ENCODE results near the gene COL5A1.

COL5A1 gene

DNA sequence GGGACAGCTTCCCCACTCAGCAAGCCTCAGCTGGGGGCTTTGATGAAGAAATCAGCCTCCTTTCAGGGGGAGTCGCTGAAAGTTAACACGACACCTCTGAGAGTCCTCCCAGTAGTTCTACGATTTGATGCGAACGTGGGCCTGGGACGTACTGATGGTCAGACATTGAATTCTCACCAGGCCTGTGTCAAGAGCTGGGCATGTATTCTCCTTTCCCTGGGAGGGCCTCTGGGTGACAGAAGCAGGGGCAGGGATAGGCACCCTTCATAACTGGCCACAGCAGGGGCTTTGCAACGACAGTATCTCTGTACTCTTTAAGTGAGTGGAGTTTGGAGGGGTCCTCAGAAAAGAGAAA is 15.6 kb upstream of the COL5A1 start:
- no peak for DNase-seq (ENCODE audit: low read depth)

DNA sequence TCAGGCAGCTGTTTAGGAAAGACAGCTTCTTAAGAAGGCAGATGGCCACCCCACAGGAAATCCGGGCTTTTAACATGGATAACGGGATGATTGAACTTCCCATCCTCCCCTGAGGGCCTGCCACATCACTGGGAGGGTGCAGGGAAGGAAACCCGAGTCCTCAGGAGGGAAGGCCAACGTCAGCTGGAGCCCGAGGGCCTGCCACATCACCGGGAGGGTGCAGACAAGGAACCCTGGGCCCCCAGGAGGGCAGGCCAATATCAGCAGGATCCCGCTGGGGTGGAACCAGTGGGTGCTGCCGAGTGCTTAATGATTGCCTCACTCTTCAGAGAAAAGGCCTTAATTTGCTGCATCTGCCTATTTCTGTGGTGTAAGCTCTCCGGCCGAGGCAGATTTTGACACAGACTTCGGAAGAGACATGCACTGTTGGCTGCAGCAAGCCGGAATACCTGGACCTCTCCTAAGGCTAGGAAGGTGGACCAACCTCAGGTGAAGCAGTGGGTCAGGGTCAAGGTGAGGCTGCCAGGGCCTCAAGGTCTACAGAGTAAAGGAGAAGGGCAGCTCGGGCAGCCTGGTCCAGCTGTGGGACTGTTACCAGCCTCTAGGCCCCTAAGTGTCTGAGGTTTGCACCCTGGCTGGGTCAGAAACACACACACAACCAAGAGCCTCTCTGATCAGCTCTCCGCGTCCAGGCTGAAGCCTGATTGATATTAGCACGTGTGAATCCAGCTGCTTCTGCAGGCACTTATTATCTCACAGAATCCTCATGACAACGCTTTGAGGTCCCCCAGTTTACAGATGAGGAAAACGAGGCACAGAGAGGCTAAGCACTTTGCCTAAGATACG is 14.8 kb upstream of the COL5A1 start:
- DNase-seq (ENCODE audit: low read depth), result no peak

DNA sequence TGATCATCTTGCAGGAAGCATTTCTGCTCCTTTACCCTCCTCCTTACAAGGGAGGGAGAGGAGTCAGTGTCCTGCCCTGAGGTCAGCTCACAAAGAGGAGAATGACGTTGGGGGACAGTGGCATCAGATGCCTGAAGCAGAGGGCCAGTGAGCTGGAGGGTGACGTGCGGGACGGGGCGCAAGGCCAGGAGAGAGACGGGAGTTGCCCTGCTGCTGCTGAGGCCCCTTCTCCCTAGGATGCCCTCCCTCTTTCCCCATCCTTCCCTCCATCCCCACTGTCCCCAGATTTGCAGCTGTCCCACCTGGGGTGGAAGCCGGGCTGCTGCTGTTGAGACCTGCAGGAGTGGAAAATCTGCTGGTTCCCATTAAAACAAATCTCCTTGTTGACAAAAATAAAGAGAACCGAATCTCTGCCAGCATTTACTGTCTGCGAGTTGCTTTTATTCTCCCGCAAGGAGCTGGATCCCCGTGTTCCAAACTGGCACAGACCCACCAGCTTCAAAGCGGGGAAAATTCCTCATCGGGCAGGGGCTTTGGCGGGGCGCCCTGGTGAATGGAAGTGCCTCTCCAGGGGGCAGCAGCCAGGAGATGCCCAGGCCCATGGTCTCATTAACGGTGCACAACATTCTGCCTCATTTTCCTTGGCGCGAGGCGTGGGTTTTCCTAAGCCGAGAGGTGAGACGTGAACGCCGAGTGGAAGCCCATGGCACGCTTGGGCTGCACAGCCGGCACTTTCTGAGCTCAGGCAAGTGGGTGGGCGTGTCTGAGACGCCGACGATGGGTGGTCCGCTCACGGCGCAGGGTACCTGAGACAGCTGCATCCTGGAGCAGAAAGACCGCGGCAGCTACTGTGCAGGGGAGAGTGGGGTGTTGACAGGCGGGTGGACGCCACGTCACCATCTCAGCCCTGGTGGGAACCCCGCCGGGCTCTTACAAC is 13.9 kb upstream of the COL5A1 start:
- DNase-seq (ENCODE audit: low read depth), result no peak

DNA sequence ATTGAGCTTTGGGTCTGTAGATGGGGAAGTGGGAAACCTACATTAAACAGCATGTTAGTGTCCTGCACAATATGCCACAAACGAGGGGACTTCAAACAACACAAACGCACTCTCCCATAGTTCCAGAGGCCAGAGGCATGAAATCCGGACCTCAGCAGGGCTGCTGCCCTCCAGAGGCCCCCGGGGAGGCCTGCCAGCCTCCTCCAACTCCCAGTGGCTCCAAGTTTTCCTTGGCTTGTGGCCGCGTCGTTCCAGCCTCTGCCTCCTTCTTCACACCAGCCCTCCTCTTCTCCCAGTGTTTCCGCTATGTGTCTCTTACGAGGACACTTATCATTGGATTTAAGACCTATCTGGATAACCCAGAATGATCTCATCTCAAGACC is 13.3 kb upstream of the COL5A1 start:
- DNase-seq (ENCODE audit: low read depth), result no peak

DNA sequence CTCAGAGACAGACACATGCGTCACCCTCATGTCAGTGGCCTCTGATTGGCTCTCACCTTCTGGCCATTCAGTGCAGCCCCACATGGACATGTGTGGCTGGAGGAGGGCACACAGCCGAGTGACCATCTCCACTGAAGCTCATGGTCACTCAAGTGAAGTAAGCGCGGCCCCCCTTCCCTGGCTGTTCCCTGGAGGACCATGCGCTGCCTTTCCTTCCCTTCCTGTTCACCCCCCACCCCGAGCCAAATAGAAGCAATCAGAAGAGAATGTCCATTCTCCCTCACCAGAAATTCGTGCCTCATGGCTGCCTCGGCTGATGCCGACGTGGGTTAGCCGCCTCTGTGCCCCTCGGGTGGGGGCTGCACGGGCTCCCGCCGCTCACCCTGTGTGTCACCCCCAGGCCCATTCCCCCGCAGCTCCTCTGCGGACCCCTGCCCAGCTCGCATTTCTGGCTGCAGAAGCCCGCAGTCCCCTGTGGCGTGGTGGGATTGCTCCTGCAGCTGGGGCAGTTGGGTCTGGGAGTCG is 12.5 kb upstream of the COL5A1 start:
- DNase-seq (ENCODE audit: low read depth), result no peak

DNA sequence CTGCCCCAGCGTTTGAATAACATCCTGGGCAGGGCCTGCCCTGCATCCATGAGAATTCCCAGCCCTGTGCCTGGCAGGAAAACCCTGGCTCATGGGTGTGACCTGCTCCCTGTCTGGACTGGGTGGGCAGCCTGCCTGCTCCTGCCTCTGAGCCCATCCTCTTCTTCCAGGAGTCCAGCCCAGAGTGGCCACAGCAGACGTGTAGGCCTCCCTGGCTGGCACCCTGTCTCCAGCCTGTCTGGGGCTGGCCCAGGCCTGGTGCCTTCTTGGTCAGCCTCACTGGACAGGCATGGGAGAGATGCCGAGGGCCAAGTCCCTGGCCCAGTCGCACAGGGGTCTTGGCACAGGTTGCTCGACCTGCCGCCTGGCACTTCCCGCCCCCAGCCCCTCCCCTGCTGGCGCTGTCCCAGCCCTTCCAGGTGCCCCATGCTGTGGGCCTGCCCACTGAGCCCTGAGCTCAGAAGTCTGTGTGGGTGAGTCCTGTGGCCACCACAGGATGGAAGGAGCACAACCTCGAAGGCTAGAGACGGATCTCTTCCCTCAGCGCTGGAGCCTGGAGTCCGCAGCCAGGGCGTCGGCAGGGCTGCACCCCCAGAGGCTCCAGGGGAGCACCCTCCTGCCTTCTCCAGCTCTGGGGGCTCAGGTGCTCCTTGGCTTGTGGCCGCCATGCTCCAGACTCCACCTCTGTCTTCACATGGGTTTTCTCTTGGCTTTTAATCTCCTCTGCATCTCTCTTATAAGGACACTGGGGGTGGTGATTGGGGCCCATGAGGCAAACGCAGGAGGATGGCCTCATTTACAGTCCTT is 11.8 kb upstream of the COL5A1 start:
- DNase-seq (ENCODE audit: low read depth), result no peak

DNA sequence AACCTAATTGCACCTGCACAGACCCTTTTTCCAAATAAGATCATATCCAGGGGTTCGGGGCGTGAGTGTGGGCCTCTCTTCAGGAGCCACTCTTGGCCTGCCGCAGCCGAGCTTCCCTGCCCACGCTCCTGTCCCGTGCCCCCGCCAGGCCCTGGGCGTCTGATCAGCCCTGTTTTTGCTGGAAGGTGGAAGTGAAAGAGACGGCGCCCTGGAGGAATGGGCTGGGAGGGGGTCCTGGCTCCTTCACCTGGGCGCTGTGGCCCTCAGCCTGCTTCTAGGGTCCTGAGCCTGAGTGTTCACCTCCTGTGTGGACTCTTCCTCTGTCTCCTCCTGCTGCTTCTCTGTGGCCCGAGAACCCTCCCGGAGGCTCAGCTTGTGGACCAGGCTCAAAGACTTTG is 11.2 kb upstream of the COL5A1 start:
- no peak for DNase-seq (ENCODE audit: low read depth)

DNA sequence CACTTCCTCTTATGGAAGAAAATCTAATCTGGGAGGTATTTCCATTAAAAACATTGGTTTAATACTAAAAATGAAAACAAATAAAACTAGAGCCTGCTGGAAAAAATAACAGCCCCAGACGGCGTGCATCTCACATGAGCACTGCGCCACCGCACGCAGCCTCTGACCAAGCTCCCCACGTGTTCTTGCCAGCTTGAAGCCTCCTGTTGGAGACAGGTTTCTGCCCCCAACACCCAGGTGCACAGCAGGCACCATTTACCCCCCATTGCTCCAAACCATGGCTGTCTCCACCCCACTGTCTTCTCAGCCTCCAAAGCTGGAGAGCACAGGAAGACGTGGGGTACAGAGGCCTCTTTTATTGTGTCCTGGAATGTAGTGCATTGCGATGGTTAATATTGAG is 10.7 kb upstream of the COL5A1 start:
- no peak for DNase-seq (ENCODE audit: low read depth)

DNA sequence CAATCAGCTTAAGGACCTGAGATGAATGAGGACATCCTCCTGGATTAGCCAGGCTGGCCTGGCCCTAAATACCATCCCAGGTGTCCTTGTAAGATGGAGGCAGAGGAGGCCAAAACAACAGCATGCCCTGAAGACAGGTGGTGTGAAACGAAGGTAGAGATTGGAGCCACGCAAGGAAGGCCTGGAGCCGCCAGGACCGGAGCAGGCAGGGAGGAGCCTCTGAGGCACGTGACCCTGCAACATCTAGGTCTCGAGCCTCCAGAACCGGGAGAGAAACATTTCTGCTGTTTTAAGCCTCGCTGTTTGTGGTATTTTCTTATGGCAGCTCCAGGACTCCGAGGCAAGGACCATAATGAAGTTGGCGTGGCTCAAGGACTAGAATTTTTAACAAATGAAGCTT is 9.7 kb upstream of the COL5A1 start:
- no peak for DNase-seq (ENCODE audit: low read depth)

DNA sequence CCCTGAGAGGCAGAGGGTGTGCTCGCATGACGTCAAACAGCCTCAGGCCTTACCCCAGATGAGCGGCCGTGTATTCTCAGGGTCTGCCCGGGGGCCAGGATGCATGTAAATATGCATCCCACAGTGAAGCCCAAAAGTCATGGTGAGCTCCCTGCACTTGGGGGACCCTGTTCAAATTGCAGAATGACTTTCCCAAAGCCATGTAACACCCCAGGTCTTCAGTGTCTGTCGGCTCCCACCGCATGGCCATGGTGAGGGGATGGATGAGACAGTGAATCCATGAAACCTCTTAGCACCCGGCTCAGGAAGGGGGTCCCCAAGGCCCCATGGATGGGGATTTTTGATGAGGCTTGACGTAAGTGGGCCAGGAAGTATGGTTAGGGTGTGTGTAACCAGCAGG is 9.3 kb upstream of the COL5A1 start:
- DNase-seq (ENCODE audit: low read depth), result no peak

DNA sequence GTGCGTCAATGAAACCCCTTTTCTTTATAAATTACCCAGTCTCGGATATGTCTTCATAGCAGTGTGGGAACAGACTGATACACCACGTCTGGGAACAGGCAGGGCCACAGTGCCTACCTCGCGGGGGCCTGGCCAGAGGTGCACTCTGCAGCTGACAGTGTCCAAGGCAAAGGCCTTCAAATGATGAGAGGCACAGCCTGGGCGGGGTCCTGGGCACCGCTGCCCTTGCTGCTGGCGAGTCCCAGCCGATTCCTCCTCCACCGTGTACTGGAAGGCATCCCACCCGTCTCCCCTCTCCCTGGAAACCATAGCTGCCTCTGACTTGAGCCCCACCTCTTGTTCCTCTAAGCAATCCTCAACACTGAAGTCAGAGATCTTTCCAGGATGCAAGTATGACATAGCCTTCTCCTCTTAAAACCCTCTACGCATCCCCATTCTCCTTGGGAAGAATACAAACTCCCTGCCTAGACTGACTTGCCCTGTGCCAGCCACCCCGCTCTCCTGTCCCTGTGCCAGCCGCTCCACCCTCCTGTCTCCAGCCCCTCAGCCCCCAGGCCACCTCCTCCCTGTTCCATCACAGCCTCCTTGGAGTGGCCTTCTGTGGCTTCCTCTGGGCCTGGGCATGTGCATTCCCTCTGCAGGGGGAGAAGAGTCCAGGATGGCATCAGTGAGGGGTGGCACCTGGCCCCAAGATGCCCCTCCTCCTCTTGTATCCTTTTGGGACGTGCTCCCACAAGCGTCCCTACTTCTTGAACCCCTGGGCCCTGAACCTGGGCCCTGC is 8.1 kb upstream of the COL5A1 start:
- no peak for DNase-seq (ENCODE audit: low read depth)

DNA sequence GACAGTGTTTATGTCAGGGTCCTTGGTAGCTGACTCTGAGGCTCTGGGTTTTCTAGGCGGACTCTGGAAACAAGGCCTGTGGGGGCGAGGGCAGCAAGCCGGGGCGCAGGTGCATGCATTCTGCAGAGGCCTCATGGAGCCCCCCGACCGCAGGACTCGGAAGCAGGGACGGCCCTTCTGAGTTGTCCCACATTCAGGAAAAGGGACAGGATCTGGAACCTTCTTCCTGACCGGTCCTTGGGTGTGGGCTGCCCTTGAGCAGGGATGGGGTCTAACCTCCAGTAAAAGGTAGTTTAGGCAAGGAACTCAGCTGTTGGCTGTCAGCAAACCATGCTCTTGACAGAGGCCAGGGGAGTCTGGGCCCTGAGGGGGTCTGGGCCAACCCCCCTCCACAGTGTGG is 7.4 kb upstream of the COL5A1 start:
- no peak for DNase-seq (ENCODE audit: low read depth)

DNA sequence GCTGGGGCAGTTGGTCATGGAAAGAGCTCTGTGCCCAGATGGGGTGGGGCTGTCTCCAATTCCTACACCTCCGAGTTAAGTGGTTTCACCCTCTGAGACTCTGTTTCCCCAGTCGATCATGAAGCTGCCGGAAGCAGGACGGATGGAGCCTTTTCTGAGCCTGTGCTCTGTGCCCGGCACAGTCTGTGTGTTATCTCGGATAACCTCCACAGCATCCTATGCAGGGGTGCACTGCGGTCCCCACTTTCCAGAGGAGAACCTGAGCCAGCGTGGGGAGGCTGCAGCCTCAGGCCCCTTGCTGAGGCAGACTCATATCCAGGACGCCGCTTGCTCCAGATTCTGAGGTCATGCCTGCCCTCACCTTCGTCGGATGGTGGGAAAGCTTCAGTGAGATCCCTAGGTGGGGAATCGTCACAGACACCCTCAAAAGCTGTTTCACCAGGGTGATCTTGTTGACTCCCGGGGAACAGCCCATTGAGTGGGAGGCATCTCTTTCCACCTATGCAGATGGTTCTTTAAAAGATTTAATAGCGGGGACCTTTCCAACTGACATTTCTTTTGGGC is 6.9 kb upstream of the COL5A1 start:
- DNase-seq (ENCODE audit: low read depth), result no peak

DNA sequence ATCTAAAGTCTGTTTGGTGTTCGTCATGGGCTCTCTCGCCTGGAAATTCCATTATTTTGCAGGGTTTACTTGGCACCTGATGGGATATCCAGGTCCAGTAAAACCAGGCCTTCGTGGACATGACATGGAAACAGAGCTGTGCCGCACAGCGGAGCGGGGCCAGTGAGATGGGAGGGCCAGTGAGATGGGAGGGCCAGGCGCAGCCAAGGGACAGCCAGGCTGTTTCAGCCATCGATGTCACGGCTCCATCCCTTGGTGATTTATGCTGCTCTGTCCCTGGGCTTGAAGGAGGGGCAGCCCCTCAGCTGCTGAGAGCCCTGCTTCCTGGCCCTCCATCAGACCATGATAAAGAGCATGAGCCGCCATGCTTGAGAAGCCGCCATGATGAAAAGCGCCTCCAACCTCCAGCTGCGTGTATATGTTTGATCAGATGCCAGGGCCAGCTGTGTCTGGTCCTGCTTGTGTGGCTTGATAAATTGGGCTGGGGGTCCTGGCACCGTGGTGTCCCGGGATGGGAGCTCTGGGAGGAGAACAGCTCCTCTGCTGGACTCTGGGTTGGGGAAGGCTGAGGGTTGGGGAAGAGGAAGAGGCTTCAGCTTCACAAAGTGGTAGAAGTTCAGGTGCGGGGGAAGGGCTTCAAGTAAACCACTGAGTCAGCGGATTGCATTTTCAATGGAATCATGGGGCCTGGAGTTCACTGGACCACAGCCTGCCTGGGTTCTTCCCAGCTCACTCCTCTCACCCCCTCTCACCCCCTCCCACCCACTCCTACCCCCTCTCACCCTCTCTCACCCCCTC is 6.1 kb upstream of the COL5A1 start:
- no peak for DNase-seq (ENCODE audit: low read depth)

DNA sequence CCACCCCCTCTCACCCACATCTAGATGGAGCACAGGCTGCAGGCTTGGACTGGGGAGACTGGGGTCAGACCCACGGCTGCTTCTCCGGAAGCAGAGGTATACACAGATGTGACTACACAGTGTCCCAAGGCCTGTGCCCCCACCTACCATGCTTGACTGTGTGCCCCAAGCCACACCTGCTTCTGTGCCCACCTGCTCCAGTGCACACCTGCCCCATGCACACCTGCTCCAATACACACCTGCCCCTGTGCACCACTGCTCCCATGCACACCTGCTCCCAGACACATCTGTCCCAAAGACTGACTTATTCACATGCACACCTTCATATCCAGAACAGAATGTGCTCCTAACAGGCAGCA is 5.5 kb upstream of the COL5A1 start:
- no peak for DNase-seq (ENCODE audit: low read depth)

DNA sequence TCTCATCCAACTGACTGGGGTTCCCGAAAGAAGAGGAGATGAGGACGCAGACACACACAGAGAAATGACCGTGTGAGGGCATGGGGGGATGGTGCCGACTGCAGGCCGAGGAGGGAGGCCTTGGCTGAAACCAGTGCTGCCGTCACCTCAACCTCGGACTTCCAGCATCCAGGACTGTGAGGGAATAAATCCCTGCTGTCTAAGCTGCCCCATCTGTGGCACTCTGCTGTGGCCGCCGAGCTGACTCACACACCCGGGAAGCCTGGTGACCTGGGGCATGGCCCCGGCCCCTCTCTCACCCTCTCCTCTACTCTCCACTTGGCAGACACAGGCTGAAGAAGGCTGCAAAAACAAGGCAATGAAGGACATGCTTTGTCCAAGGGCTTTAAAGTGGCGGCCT is 4.4 kb upstream of the COL5A1 start:
- DNase-seq (ENCODE audit: low read depth), result no peak

DNA sequence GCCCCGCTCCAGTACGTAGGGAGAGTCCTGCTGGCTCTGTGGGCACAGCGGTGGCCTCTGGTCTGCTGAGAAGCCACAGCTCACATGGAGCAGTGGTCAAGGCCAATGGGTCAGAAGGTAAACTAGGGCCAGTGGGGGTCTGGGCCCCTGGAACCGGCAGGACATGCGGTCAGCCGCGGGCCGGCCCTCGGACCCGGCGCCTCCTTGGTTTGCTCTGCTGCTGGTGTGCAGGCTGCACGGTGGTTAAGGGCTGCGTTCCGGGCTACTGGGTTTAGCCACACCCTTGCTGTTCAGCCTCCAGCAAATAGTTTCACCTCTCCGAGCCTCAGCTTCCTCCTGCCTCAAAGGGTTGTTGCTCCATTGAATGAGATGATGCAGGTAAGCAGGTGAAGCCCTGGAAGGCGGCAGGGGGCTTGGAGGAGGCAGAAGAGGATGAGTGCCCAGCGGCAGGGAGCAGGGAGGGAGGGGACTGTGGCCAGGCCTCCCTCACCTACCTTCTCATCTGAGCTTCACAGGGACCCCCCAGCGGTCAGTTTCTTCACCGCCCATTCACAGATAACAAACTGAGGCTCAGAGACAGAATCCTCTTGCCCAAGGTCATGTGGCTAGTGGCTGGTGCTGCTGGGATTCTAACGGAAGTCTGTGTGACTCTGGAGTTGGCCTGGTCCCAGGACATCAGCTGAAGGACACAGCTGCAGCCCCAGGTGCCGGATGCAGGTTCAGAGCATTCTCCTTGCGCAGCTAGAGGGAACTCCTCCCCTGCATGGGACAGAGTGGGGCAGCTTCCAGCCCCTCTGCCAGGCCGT is 3.7 kb upstream of the COL5A1 start:
- no peak for DNase-seq (ENCODE audit: low read depth)

DNA sequence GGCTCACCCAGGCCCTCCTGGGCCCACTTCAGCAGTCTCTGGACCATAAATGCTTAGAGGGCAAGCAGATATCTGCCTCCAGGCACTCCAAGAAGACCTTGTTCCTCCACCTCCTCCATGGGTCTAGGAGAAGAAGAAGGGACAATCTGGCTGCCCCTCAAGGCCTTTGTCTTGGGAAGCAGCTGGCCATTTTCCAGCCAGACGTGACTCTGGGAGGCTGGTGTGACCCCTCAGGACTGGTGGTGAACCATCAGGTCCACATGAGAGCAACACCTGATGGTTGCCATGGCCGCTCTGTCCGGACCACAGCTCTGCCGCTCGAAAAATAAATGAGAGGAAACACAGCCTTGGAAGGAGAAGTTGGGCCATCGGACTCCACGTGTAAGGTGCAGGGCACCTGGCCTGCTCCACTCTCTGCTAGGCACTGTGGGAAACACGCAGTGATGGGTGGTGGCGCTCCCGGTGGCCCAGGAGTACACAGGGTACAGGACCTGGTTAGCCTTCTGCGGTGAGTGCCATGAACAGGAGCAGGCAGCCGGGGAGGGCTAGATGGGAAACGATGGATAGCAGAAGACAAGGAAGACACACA is 3.0 kb upstream of the COL5A1 start:
- no peak for DNase-seq (ENCODE audit: low read depth)

DNA sequence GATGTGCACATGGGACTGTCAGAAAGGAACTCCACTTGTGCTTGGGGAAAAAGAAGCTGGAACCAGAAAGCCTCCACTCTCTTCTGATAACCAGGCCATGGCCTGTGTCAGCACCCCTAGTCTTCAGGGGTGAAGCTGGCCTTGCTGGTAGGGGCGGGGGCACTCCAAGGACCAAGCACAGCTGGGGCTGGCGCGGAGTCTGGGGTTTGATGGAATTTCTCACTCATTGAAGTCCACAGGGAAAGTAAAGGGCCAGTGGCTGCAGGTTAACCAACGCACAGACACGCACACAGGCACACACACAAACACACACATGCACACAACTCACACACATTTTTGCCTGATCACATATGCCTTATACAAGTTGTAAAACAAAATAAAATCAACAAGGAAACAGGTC is 1.6 kb upstream of the COL5A1 start:
- DNase-seq (ENCODE audit: low read depth), result no peak
